Measurements from ENCODE around the gene SFT2D1. TPM values are rescaled to one million over a fixed set of nuclear protein-coding genes. Genes with fewer than 3 reads are reported as not detected.

Gene SFT2D1
- total and polyA plus RNA-seq, 2 of the 4 experiments (the other 2 are of a cell fraction), result 10.2 to 45.8 TPM

GRCh38 chr6:166325383-166326042 is 16.8 kb downstream of the SFT2D1 start:
- no peak overlapping the region for H2AFZ ChIP-seq (replicated peaks; ENCODE audit: low read length, poor library complexity)
- dilution Hi-C loops (cut with HindIII; ENCODE audit: low sequenced_read_pairs, unreplicated experiment), result no loop called here
- no peak for ATAC-seq (ENCODE audit: low read depth)

More at GRCh38 chr6:166325383-166326042, 16.8 kb downstream of the SFT2D1 start:
- Histone ChIP-seq H3K36me3 (ENCODE audit: control insufficient read depth, insufficient read depth, low read length) (peaks cover 25% of the 10 kb centered on the region), H2BK5ac (ENCODE audit: low read depth, low read length, poor library complexity, severe bottlenecking) (no peak overlapping the region), H3K79me1 (ENCODE audit: low read depth in 1 of 2, low read length in 2 of 2) (peaks cover 29 to 38% of the 10 kb centered on the region in 2 experiments), H3K9ac (ENCODE audit: low read depth, low read length) (no peak overlapping the region), H4K20me1 (ENCODE audit: insufficient read depth, low read length) (peaks cover 23% of the 10 kb centered on the region), H4K91ac (ENCODE audit: insufficient read depth, low read depth, low read length) (no peak overlapping the region), H3K4me1 (ENCODE audit: control insufficient read depth, insufficient read depth, low read length) (peaks cover 1% of the 10 kb centered on the region; the same call in 1 of the 2 replicates), H3K27me3 (ENCODE audit: control insufficient read depth, insufficient read depth, low read length) (no peaks in the 10 kb centered on the region), H3K4me2 (ENCODE audit: low read depth, low read length) (no peak overlapping the region), H3K4me3 (ENCODE audit: insufficient read depth, low read depth, low read length) (no peak overlapping the region), H3K9me3 (ENCODE audit: control insufficient read depth, insufficient read depth, low read length) (no peaks in the 10 kb centered on the region), H2AK9ac (replicated peaks; ENCODE audit: low read depth, low read length, poor library complexity) (no peak overlapping the region), H3K4ac (ENCODE audit: low read depth, low read length) (no peak overlapping the region), H3K18ac (ENCODE audit: low read depth, low read length) (no peak overlapping the region), H2BK20ac (ENCODE audit: low read depth, low read length) (no peak overlapping the region), H2AK5ac (ENCODE audit: low read depth, low read length) (no peak overlapping the region), H4K8ac (ENCODE audit: low read depth in 2 of 2, low read length in 2 of 2) (no peak overlapping the region), H2BK15ac (ENCODE audit: low read depth, low read length) (no peak overlapping the region), H3K14ac (replicated peaks; ENCODE audit: low read depth, low read length) (no peak overlapping the region), H3K9me1 (ENCODE audit: insufficient read depth, low read length) (peaks cover 11% of the 10 kb centered on the region; the same call in 1 of the 2 replicates), H2BK120ac (ENCODE audit: low read depth, low read length) (no peak overlapping the region), H3K23ac (ENCODE audit: low read depth, low read length) (no peak overlapping the region), H4K5ac (ENCODE audit: low read depth, low read length) (no peak overlapping the region), H3K27ac (ENCODE audit: insufficient read depth, low read length) (no peak overlapping the region), H3K56ac (ENCODE audit: extremely low read depth, insufficient read depth, low read length) (no peak overlapping the region)
- no peak for DNase-seq
- CTCF ChIA-PET, result no interaction called here
- POLR2A ChIA-PET (ENCODE audit: unreplicated experiment), result no interaction called here
- TF ChIP-seq MAZ (IDR thresholded peaks at IDR 0.05; ENCODE audit: borderline replicate concordance, low read depth, low read length) (no peak), USF2 (IDR thresholded peaks at IDR 0.05; ENCODE audit: low read depth, low read length) (no peak), RAD21 (IDR thresholded peaks at IDR 0.05; ENCODE audit: low read length) (no peak), POLR2A (IDR thresholded peaks at IDR 0.05; ENCODE audit: low read depth, low read length) (no peak), RCOR1 (IDR thresholded peaks at IDR 0.05; ENCODE audit: insufficient replicate concordance, low read length) (no peak), NFE2L2 (IDR thresholded peaks at IDR 0.05; ENCODE audit: low read depth, low read length) (no peak), CEBPB (IDR thresholded peaks at IDR 0.05; ENCODE audit: low read depth, low read length) (no peak), FOS (IDR thresholded peaks at IDR 0.05; ENCODE audit: low read depth, low read length) (no peak), ELK1 (IDR thresholded peaks at IDR 0.05; ENCODE audit: borderline replicate concordance, low read depth, low read length) (no peak), MAFK (IDR thresholded peaks at IDR 0.05; ENCODE audit: low read depth, low read length) (no peak), RFX5 (IDR thresholded peaks at IDR 0.05; ENCODE audit: low read depth, low read length) (no peak), CHD1 (IDR thresholded peaks at IDR 0.05; ENCODE audit: low read depth, low read length) (no peak), BHLHE40 (IDR thresholded peaks at IDR 0.05; ENCODE audit: low read depth, low read length) (no peak), SMC3 (IDR thresholded peaks at IDR 0.05; ENCODE audit: low read depth, low read length) (no peak)
- intact Hi-C loops (cut with micrococcal nuclease) (no loop called here), in situ Hi-C loops (cut with MboI; ENCODE audit: low sequenced_read_pairs) (no loop called here)
- 100% methylated on average over 1 of the region's 6 CpGs; no CpG with 5 or more reads in 1 of the 2 experiments for WGBS, 2 experiments (ENCODE audit: extremely low coverage in 2 of 2, insufficient read length in 1 of 2)
- no TSS peak for BruUV-seq (replicated peaks)
